LNCAP (cell line): ENCODE results near the gene CISD3.

Experiments
- TF ChIP-seq, protein P1 (sequence below): fragments of 450-650 bp; IDR thresholded peaks from 2 replicates; pipeline ENCODE4 v1.5.1; 2017; ENCODE audit warnings: mild to moderate bottlenecking

Gene CISD3

GRCh38 chr17:38783227-38783626, 53.1 kb downstream of the CISD3 start:
- TF ChIP-seq, protein P1, sequence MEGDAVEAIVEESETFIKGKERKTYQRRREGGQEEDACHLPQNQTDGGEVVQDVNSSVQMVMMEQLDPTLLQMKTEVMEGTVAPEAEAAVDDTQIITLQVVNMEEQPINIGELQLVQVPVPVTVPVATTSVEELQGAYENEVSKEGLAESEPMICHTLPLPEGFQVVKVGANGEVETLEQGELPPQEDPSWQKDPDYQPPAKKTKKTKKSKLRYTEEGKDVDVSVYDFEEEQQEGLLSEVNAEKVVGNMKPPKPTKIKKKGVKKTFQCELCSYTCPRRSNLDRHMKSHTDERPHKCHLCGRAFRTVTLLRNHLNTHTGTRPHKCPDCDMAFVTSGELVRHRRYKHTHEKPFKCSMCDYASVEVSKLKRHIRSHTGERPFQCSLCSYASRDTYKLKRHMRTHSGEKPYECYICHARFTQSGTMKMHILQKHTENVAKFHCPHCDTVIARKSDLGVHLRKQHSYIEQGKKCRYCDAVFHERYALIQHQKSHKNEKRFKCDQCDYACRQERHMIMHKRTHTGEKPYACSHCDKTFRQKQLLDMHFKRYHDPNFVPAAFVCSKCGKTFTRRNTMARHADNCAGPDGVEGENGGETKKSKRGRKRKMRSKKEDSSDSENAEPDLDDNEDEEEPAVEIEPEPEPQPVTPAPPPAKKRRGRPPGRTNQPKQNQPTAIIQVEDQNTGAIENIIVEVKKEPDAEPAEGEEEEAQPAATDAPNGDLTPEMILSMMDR, result no peak
